GM12864 (cell line): ENCODE measurements around the gene AHCYL1.
A peak's percentile ranks its signal among the peaks of the same experiment; 100 is the strongest.

Source experiments
- DNase-seq: peaks from one replicate; pipeline ENCODE4 v3.0.0-alpha.2; 2011; ENCODE audit warnings: low read depth
- H3K4me3 ChIP-seq: 2 replicates; pipeline ENCODE4 v1.5.1; 2011; ENCODE audit warnings: mild to moderate bottlenecking, low read depth, low read length, control low read depth
- CTCF ChIP-seq: IDR thresholded peaks from 2 replicates; pipeline ENCODE4 v1.5.1; 2011; ENCODE audit warnings: low read depth, mild to moderate bottlenecking, moderate library complexity, low read length, control low read depth, inconsistent platforms; ENCODE audit errors: missing control alignments

Gene AHCYL1

GRCh38 chr1:109984456-109985246 is at the start of gene AHCYL1:
TSS of gene AHCYL1 (plus strand) at chr1:109984765. CDS start at chr1:109985053, 288 bp downstream.
- peak; percentile 93 for TF ChIP-seq CTCF
- peak within 1 kb of the TSS; percentile 72 for H3K4me3 ChIP-seq

GRCh38 chr1:109935451-109935900 is 49.1 kb upstream of the AHCYL1 start:
- no peak for DNase-seq
- no peak overlapping the region for H3K4me3 ChIP-seq
- no peak for TF ChIP-seq CTCF

More at GRCh38 chr1:109984456-109985246, at the start of gene AHCYL1:
- peak; percentile 96 for DNase-seq

GRCh38 chr1:109937738-109938137 is 46.8 kb upstream of the AHCYL1 start:
- no peak for TF ChIP-seq CTCF

GRCh38 chr1:109938556-109938955 is 46.0 kb upstream of the AHCYL1 start:
- no peak for DNase-seq
- no peak for TF ChIP-seq CTCF
- H3K4me3 ChIP-seq = no peak overlapping the region

More at GRCh38 chr1:109937738-109938137, 46.8 kb upstream of the AHCYL1 start:
- no peak overlapping the region for H3K4me3 ChIP-seq
- DNase-seq = no peak

GRCh38 chr1:109942434-109942833 is 42.1 kb upstream of the AHCYL1 start:
- H3K4me3 ChIP-seq = no peak overlapping the region
- no peak for TF ChIP-seq CTCF
- DNase-seq = no peak

GRCh38 chr1:109944541-109944940 is 40.0 kb upstream of the AHCYL1 start:
- TF ChIP-seq CTCF = no peak
- DNase-seq = no peak
- no peak overlapping the region for H3K4me3 ChIP-seq

GRCh38 chr1:109946511-109946910 is 38.1 kb upstream of the AHCYL1 start:
- no peak for TF ChIP-seq CTCF
- no peak overlapping the region for H3K4me3 ChIP-seq
- DNase-seq = no peak
